SK-N-SH treated with all-trans-retinoic acid at 6 μM for 48 hours (cell line): ENCODE data around the gene MGAT5B.

Source experiments
- ARNTL ChIP-seq: fragments of 450-650 bp; formaldehyde crosslinking; IDR thresholded peaks from 2 replicates; pipeline ENCODE4 v1.5.0; 2020; ENCODE audit warnings: low read depth, mild to moderate bottlenecking, moderate library complexity, borderline replicate concordance
- BACH2 ChIP-seq: fragments of 250-450 bp; sonication (Bioruptor Pico); IDR thresholded peaks from 2 replicates; pipeline ENCODE4 v1.9.0; 2021; ENCODE audit warnings: mild to moderate bottlenecking, borderline replicate concordance
- CSDC2 ChIP-seq: fragments of 250-450 bp; sonication (Bioruptor Pico); IDR thresholded peaks from 2 replicates; pipeline ENCODE4 v1.5.0; 2020; ENCODE audit warnings: mild to moderate bottlenecking, moderate library complexity
- ISL1 ChIP-seq: fragments of 250-450 bp; sonication (Bioruptor Pico); IDR thresholded peaks from 2 replicates; pipeline ENCODE4 v2.1.2; 2022; ENCODE audit warnings: mild to moderate bottlenecking, moderate library complexity
- PPARA ChIP-seq: fragments of 250-450 bp; sonication (Bioruptor Pico); IDR thresholded peaks from 2 replicates; pipeline ENCODE4 v1.5.0; 2020; ENCODE audit warnings: mild to moderate bottlenecking, borderline replicate concordance
- RARB ChIP-seq: fragments of 250-450 bp; sonication (Bioruptor Pico); IDR thresholded peaks from 2 replicates; pipeline ENCODE4 v1.8.0; 2021; ENCODE audit warnings: mild to moderate bottlenecking, moderate library complexity
- TOX ChIP-seq: fragments of 250-450 bp; sonication (Bioruptor Pico); IDR thresholded peaks from 2 replicates; pipeline ENCODE4 v1.8.0; 2021; ENCODE audit warnings: mild to moderate bottlenecking, moderate library complexity, borderline replicate concordance
- ZC3H10 ChIP-seq: fragments of 250-450 bp; sonication (Bioruptor Pico); IDR thresholded peaks from 2 replicates; pipeline ENCODE4 v1.5.1; 2021; ENCODE audit warnings: mild to moderate bottlenecking, moderate library complexity
- ZFP3 ChIP-seq: fragments of 250-450 bp; sonication (Bioruptor Pico); IDR thresholded peaks from 2 replicates; pipeline ENCODE4 v1.5.0; 2020; ENCODE audit warnings: mild to moderate bottlenecking, moderate library complexity
- ZFP30 ChIP-seq: fragments of 450-650 bp; formaldehyde crosslinking; IDR thresholded peaks from 2 replicates; pipeline ENCODE4 v1.5.0; 2022; ENCODE audit warnings: mild to moderate bottlenecking, moderate library complexity
- ZNF70 ChIP-seq: fragments of 450-650 bp; formaldehyde crosslinking; IDR thresholded peaks from 2 replicates; pipeline ENCODE4 v1.5.0; 2020; ENCODE audit warnings: mild to moderate bottlenecking, moderate library complexity
- ZNF8 ChIP-seq: fragments of 450-650 bp; formaldehyde crosslinking; IDR thresholded peaks from 2 replicates; pipeline ENCODE4 v1.5.0; 2020; ENCODE audit warnings: mild to moderate bottlenecking, moderate library complexity
- TF ChIP-seq, protein P1 (sequence below): fragments of 250-450 bp; sonication (Bioruptor Pico); IDR thresholded peaks from 2 replicates; pipeline ENCODE4 v1.5.1; 2020; ENCODE audit warnings: low read depth, mild to moderate bottlenecking, moderate library complexity
- TF ChIP-seq, protein P2 (sequence below): fragments of 250-450 bp; sonication (Bioruptor Pico); IDR thresholded peaks from 2 replicates; pipeline ENCODE4 v1.5.1; 2021; ENCODE audit warnings: mild to moderate bottlenecking, moderate library complexity

DNA sequence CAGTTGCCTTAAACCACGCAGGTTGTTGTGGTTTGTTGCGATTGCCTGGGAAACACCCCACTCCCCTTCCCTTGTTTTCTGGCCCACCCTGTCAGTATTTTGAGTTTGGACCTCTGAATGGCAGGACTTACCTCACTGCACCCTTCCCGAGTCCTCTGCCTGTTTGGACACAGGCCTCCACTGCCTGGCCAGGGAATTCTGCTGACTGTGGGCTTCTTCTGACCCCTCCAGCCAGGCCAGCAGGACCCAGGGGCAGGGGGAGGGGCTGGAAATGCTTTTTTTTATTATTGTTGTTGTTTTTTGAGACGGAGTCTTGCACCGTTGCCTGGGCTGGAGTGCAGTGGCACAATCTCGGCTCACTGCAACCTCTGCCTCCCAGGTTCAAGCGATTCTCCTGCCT lies 4.2 kb upstream of the MGAT5B start:
- TF ChIP-seq TOX (CRISPR knock-in tag) (no peak), CSDC2 (CRISPR knock-in tag) (no peak), ZNF8 (CRISPR knock-in tag) (no peak), ARNTL (no peak), ZFP30 (CRISPR knock-in tag) (no peak), ZC3H10 (no peak), ZNF70 (CRISPR knock-in tag) (no peak), RARB (no peak), PPARA (no peak), ZFP3 (no peak), BACH2 (no peak), ISL1 (no peak)
- TF ChIP-seq, protein P1, sequence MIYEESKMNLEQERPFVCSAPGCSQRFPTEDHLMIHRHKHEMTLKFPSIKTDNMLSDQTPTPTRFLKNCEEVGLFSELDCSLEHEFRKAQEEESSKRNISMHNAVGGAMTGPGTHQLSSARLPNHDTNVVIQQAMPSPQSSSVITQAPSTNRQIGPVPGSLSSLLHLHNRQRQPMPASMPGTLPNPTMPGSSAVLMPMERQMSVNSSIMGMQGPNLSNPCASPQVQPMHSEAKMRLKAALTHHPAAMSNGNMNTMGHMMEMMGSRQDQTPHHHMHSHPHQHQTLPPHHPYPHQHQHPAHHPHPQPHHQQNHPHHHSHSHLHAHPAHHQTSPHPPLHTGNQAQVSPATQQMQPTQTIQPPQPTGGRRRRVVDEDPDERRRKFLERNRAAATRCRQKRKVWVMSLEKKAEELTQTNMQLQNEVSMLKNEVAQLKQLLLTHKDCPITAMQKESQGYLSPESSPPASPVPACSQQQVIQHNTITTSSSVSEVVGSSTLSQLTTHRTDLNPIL (CRISPR knock-in tag), result no peak
- TF ChIP-seq, protein P2, sequence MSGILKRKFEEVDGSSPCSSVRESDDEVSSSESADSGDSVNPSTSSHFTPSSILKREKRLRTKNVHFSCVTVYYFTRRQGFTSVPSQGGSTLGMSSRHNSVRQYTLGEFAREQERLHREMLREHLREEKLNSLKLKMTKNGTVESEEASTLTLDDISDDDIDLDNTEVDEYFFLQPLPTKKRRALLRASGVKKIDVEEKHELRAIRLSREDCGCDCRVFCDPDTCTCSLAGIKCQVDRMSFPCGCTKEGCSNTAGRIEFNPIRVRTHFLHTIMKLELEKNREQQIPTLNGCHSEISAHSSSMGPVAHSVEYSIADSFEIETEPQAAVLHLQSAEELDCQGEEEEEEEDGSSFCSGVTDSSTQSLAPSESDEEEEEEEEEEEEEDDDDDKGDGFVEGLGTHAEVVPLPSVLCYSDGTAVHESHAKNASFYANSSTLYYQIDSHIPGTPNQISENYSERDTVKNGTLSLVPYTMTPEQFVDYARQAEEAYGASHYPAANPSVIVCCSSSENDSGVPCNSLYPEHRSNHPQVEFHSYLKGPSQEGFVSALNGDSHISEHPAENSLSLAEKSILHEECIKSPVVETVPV (CRISPR knock-in tag), result no peak
